Rectal smooth muscle tissue (tissue), 1 donor: ENCODE results near the gene STAT6.
A peak's percentile ranks its signal among the peaks of the same experiment; 100 is the strongest.

Source experiments
- H3K27ac ChIP-seq: one replicate; pipeline ENCODE4 v1.7.0; 2013; ENCODE audit warnings: low read depth, low read length, inconsistent platforms
- H3K27me3 ChIP-seq: one replicate; pipeline ENCODE4 v1.7.0; 2013; ENCODE audit warnings: low read length; ENCODE audit not compliant: control insufficient read depth, insufficient read depth
- H3K36me3 ChIP-seq: one replicate; pipeline ENCODE4 v1.7.0; 2013; ENCODE audit warnings: low read length; ENCODE audit not compliant: control insufficient read depth, insufficient read depth
- H3K4me1 ChIP-seq: one replicate; pipeline ENCODE4 v1.7.0; 2013; ENCODE audit warnings: low read length; ENCODE audit not compliant: control insufficient read depth, insufficient read depth
- H3K4me3 ChIP-seq: one replicate; pipeline ENCODE4 v1.7.0; 2013; ENCODE audit warnings: low read length
- H3K9ac ChIP-seq: one replicate; pipeline ENCODE4 v1.7.0; 2013; ENCODE audit warnings: low read length

STAT6 gene

GRCh38 chr12:57110104-57111030 lies 795 bp downstream of the STAT6 start:
- peak overlapping the region; percentile 36 for H3K9ac ChIP-seq
- peaks cover 13% of the 10 kb centered on the region for H3K36me3 ChIP-seq
- H3K4me1 ChIP-seq: peaks cover 16% of the 10 kb centered on the region
- peak overlapping the region; percentile 82 for H3K4me3 ChIP-seq
- H3K27me3 ChIP-seq: no peaks in the 10 kb centered on the region
- peak overlapping the region; percentile 99 for H3K27ac ChIP-seq

DNA sequence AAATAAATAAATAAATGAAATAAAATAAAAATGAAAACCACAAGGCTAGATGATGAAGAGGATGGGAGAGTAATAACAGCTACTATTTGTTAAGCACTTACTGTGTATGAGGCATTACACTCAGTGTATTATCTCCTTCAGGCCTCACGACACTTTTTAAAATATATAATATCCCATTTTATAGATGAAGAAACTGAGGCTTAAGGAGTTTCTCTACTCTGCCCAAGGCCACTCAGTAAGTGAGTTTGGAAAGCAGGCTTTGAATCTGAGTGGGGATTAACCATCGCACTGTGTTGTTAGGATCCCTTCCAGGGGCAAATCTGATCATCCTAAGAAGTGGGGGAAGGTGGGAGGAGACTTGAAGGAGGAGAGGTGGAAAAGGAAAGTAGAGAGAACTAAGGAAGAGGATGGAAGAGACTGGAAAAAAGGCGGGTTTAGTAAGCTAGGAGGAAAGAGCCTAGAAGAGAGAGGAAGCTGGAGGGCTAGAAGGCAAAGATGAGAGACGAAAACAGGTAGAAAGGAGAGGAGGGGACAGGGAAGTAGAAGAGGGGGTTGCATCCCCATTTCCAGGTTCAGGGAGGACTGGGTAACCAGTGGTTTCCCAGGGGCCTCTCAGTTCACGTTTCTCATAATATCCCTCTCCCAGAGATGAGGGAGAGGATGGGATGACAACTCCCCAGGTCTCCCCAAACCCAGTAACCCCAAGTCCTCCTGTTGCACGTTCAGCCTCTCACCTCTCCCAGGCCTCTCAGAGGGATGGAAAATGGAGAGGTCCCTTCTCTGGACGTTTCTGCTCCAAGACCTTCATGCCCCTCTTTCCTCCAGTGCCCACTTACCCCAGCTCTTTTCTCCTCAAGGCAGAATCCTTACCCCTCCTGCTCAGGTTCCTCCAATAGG lies 1.7 kb downstream of the STAT6 start:
- peaks cover 18% of the 10 kb centered on the region for H3K36me3 ChIP-seq
- no peak overlapping the region for H3K9ac ChIP-seq
- H3K27me3 ChIP-seq: no peaks in the 10 kb centered on the region
- H3K27ac ChIP-seq: peak overlapping the region; percentile 99
- peak overlapping the region; percentile 82 for H3K4me3 ChIP-seq
- H3K4me1 ChIP-seq: peaks cover 16% of the 10 kb centered on the region

DNA sequence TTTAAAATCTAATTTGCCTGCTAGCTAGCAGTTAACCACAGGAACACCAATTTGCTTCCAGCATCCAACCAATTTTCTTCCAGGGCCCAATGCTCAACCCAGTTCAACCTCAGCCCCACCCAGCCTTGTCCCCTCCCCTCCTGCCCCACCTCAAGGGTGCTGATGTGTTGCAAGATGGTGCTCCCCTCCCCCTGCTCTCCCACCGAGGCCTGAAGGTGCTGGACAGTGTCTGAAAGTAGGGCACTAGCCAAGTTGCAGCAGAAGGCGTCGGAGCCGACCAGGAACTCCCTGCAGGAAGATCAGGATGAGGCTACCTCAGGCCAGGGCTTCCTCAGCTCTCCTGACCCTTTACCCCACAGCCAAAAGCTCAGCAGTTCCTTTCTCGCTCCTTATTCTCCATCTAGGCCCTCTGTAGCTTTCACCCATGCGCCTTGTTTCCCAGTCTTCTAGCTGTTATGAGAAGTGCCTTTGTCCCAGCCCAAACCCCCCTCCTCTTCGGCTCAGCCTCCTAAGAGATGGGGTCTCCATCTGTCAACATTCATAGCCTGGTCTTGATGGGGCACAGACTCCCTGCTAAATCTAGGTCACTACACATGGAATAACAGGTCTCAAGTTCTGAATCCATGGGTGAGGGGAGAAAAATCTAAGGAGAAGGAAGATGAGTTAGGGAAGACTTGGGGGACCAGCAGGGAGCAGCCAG lies 3.6 kb downstream of the STAT6 start:
- no peak overlapping the region for H3K9ac ChIP-seq
- no peaks in the 10 kb centered on the region for H3K27me3 ChIP-seq
- H3K36me3 ChIP-seq: peaks cover 21% of the 10 kb centered on the region
- no peak overlapping the region for H3K4me3 ChIP-seq
- no peak overlapping the region for H3K27ac ChIP-seq
- H3K4me1 ChIP-seq: peaks cover 16% of the 10 kb centered on the region

- H3K36me3 ChIP-seq: peaks cover 21% of the 10 kb centered on the region
- no peak overlapping the region for H3K27ac ChIP-seq
These were observed 5.0 kb downstream of the STAT6 start for GRCh38 chr12:57106021-57106708.

GRCh38 chr12:57105011-57105753 lies 6.0 kb downstream of the STAT6 start:
- Histone ChIP-seq H3K4me1 (peaks cover 13% of the 10 kb centered on the region), H3K36me3 (peaks cover 21% of the 10 kb centered on the region), H3K9ac (no peak overlapping the region), H3K27ac (no peak overlapping the region), H3K4me3 (no peak overlapping the region), H3K27me3 (no peaks in the 10 kb centered on the region)

More at GRCh38 chr12:57106021-57106708, 5.0 kb downstream of the STAT6 start:
- Histone ChIP-seq H3K4me3 (no peak overlapping the region), H3K9ac (no peak overlapping the region), H3K27me3 (no peaks in the 10 kb centered on the region), H3K4me1 (peaks cover 13% of the 10 kb centered on the region)

GRCh38 chr12:57104292-57104910 lies 6.8 kb downstream of the STAT6 start:
- Histone ChIP-seq H3K4me1 (peaks cover 7% of the 10 kb centered on the region), H3K27ac (no peak overlapping the region)

GRCh38 chr12:57103856-57104255 lies 7.3 kb downstream of the STAT6 start:
- Histone ChIP-seq H3K27ac (no peak overlapping the region), H3K27me3 (no peaks in the 10 kb centered on the region), H3K4me3 (no peak overlapping the region), H3K36me3 (peaks cover 32% of the 10 kb centered on the region), H3K4me1 (peaks cover 6% of the 10 kb centered on the region), H3K9ac (no peak overlapping the region)

More at GRCh38 chr12:57104292-57104910, 6.8 kb downstream of the STAT6 start:
- peaks cover 26% of the 10 kb centered on the region for H3K36me3 ChIP-seq
- no peak overlapping the region for H3K4me3 ChIP-seq
- no peaks in the 10 kb centered on the region for H3K27me3 ChIP-seq
- no peak overlapping the region for H3K9ac ChIP-seq

DNA sequence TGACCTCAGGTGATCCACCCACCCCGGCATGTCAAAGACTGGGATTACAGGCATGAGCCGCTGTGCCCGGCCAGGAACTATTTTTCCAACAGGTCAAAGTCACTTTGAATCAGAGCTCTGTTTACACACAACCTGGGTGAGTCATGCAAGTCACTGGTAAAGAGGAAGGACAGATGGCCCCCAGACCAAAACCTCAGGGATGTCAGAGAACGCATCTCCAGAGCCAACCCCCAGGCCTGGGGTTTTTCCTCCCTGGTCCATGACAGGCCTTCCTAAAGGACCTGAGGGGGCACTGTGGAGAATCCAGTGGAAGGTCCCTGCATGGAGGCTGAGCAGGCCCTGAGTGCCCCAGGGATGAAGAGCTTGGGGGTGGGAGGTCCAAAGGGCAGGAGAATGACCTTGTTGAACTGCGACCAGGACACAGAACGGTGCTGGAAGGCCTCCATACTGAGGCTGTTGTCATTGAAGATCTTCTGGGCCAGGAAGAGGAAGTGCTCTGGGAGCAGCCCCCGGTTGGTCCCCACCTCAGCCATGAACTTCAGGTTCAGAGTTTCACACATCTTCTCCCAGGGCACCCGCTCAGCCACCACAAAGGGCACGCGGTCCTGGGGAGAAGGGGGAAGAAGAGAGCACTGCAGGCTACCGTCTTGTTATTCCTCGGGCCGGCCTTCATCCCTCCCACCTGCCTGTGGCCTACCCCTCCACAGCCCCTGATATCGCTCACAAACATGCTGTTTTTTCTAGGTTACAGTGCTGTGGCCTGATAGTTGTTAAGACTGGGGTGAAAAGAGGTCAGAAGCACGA lies 9.1 kb downstream of the STAT6 start:
- no peak overlapping the region for H3K9ac ChIP-seq
- H3K4me1 ChIP-seq: no peaks in the 10 kb centered on the region
- H3K27ac ChIP-seq: no peak overlapping the region
- H3K36me3 ChIP-seq: peaks cover 40% of the 10 kb centered on the region
- no peaks in the 10 kb centered on the region for H3K27me3 ChIP-seq
- H3K4me3 ChIP-seq: no peak overlapping the region

DNA sequence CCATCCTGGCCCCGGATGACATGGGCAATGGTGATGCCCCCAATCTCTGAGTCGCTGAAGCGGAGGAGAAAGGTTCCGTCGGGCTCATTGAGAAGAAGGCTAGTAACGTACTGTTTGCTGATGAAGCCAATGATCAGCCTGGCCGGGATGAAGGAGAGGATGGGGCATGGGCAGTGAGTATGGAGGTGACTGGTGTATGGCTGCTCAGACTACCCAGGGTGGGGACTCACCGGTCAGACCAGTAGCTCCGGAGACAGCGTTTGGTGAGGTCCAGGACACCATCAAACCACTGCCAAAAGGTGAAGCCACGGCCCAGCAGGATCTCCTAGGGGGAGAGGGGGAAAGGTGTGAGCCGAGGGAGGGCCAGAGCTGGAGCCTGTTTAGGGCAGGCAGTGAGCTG lies 11.4 kb downstream of the STAT6 start:
- H3K36me3 ChIP-seq: peaks cover 42% of the 10 kb centered on the region
- no peaks in the 10 kb centered on the region for H3K27me3 ChIP-seq
- H3K9ac ChIP-seq: no peak overlapping the region
- H3K27ac ChIP-seq: no peak overlapping the region
- H3K4me1 ChIP-seq: peaks cover under 1% of the 10 kb centered on the region
- no peak overlapping the region for H3K4me3 ChIP-seq

DNA sequence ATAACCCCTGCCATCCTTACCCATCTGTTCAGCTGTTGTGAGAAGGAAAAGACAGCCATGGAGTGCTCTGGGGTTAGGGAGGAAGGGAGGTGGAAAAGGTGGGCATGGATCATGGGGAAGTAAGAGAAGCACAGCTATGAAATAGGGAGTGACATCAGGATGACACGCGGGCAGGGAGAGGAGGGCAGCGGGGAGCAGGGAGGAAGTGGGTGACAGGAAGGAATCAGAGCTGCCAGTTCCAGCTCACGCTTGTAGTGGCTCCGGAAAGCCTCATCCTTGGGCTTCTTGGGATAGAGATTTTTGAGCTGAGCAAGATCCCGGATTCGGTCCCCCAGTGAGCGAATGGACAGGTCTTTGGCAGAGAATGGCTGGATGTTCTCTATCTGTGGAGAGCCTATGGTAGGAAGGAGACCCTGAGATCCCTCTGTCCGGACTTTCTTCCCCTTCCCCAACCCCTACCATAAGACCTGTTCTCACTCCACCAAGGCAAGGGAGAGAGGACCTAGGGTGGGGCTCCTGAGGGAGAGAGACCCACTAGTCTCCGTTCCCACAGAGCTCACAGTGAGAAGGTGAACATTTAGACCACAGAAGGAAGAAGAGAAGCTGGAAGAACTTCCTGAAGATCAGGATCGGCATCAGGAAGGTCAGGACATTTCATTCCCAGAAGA lies 12.0 kb downstream of the STAT6 start:
- peaks cover 6% of the 10 kb centered on the region for H3K4me1 ChIP-seq
- no peak overlapping the region for H3K27ac ChIP-seq
- H3K36me3 ChIP-seq: peaks cover 42% of the 10 kb centered on the region
- H3K4me3 ChIP-seq: no peak overlapping the region
- no peaks in the 10 kb centered on the region for H3K27me3 ChIP-seq
- no peak overlapping the region for H3K9ac ChIP-seq
